ENCODE results near the gene PEAK3.

The PEAK3 gene, protein sequence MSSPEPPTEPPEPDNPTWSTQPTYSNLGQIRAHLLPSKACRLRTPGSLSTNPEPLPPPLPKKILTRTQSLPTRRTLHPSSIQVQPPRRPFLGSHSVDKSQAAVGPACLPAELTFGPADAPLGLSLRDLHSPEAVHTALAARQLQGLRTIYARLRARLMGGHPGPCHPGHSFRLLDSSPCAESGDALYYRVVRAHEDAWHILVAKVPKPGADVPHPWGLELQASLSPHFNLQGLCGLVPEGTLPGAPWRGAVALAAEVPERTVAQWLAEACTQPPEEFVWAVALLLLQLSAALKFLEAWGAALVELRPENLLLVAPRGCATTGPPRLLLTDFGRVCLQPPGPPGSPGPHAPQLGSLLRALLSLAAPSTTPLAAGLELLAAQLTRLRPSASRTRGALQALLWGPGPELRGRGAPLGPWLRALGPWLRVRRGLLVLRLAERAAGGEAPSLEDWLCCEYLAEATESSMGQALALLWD

GRCh38 chr19:2282062-2282861 lies at the start of gene PEAK3:
Gene PEAK3 (minus strand): TSS chr19:2282175. CDS start chr19:2280931, 1,244 bp downstream.
- DNase-seq (ENCODE audit: low read depth in 2 of 2): no peak

DNA sequence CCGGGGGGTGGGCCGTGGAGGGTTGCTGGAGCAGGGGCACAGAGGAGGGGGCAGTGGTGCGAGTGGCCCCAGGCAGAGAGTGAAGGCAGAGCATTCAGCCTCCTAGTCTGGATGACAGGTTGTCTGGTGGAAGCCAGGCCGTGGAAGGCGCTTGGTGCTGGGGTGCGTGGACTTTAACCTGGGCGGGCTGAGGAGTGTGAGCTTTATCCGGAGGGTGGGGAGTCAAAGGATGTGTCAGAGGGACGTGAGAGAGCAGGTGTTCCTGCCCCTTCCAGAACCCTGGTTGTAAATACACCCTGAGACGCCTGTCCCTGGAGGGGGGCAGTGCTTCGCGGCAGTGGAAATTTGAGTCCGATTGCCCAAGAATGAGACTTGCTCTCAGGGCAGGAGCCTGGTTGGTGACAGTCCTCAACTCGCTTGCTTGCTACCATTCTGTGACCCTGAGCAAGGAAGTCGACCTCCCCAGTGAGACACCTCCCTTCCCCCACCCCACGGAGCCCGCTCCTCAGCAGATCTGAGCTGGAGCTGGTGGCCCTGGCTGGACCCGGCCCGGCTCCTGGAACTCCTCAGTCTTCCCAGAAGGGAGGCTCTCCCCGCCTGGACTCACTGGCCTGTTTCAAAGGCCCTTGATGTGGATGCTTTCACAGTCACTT lies 48.8 kb upstream of the PEAK3 start:
- DNase-seq (ENCODE audit: low read depth in 2 of 2): no peak

GRCh38 chr19:2330255-2330631 lies 48.3 kb upstream of the PEAK3 start:
- no peak for DNase-seq (ENCODE audit: low read depth in 2 of 2)

- no peak for DNase-seq (ENCODE audit: low read depth in 2 of 2)
These were observed 47.5 kb upstream of the PEAK3 start for GRCh38 chr19:2329501-2329916.

DNA sequence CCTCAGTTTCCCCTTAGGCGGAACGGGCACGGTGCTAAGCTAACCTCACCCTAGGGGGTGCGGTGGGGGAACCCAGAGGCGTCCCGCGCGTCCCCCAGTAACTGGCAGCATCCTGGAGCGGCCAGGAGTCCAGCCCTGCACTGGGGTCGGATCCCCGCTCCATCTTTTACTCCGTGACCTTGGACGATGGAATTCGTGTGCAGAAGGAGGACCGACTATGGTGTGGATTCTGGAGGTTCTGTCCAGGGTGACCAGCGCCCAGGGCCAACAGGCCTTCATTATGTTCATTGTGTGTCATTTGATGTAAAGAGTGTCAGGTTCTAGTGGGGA lies 47.1 kb upstream of the PEAK3 start:
- DNase-seq (ENCODE audit: low read depth in 2 of 2): no peak

- DNase-seq (ENCODE audit: low read depth in 2 of 2): peak; percentile 71 to 72
These were observed 46.6 kb upstream of the PEAK3 start, which contains the start of the genes LSM7 and SPPL2B for GRCh38 chr19:2328401-2329148. Gene LSM7 (minus strand): TSS chr19:2328586. CDS start chr19:2328566, 20 bp downstream. Gene SPPL2B (plus strand): TSS chr19:2328684. CDS start chr19:2328710, 26 bp downstream.

DNA sequence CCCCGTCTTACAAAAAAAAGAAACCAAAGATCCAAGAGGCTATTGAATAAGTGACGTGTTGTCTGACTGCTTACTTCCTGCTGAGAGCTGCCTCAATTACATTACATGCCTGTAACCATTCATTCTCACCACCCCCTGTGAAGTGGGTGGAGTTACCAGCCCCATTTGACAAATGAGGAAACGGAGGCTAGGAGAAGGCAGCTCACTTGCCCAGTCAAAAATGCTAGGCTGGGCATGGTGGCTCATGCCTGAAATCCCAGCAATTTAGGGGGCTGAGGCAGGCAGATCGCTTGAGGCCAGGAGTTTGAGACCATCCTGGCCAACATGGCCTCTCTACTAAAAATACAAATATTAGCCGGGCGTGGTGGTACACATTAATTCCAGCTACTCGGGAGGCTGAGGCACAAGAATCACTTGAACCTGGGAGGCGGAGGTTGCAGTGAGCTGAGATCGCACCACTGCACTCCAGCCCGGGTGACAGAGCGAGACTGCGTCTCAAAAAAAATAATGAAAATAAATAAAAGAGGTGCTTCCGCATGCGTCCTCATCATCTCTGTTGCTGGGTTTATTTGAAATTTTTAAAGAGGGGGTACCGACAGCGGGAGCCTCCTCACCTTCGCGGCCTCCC lies 45.9 kb upstream of the PEAK3 start:
- DNase-seq (ENCODE audit: low read depth in 2 of 2): peak; percentile 52 to 56

DNA sequence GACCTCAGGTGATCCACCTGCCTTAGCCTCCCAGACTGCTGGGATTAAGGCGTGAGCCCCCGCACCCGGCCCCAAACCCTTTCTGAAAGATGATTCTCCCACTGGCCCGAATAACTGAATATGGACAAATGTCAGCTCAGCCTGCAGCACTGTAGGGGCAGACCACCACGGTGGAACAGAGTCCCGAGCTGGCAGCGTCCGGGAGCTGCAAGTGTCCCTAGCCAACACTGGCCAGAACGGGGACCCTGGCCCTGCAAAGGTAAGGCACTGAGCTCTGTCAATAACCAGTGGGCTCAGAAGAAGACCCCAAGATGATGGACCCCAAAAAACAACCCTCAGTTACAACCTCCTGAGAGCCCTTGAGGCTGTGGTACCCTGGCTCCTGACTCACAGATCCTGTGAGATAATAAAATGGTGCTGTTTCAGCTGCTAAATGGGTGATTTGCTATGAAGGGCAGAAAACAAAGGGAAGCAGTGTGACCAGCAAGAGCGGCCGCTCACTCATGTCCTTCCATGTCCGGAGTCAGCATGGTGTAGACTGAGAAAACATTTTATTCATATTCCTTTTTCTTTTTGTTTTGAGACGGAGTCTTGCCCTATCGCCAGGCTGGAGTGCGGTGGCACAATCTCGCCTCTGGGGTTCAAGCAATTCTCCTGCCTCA lies 44.9 kb upstream of the PEAK3 start:
- DNase-seq (ENCODE audit: low read depth in 2 of 2): no peak

- no peak for DNase-seq (ENCODE audit: low read depth in 2 of 2)
These were observed 43.5 kb upstream of the PEAK3 start for GRCh38 chr19:2325281-2326046.

- no peak for DNase-seq (ENCODE audit: low read depth in 2 of 2)
These were observed 42.4 kb upstream of the PEAK3 start for GRCh38 chr19:2324220-2324948.

GRCh38 chr19:2323707-2324106 lies 41.7 kb upstream of the PEAK3 start:
- DNase-seq (ENCODE audit: low read depth in 2 of 2): no peak

DNA sequence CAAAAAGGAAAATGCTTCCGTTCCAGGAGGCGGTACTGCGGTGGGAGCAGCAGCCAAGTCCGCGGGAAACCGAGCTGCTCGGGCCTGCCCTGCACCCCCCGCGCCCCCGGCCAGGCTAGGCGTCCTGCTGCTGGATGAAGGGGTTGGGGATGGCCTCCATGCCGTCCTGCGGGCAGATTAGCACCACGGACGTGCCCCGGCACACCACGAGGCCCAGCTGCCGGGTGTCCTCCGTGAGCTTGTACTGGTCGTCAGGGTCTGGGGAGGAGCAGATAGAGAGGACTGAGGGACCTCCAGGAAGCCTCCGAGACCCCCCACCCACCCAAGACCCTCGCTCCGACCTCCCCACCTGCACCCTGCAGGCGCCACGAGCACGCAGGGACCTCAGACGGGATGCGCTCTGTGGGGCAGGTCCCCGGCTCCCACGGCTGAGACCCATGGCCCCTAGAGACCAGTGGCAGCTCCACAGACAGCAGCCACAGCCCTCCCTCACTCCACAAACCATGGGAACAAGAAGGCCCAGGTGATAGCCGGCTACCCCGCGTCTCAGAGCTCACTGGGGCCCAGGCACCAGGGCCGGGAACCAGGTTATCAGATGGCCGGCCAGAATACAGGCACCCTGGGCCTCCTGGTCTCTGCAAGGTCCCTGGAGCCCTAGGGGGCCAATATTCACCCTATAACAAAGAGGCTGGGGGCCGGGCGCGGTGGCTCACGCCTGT lies 39.7 kb upstream of the PEAK3 start:
- no peak for DNase-seq (ENCODE audit: low read depth in 2 of 2)

- no peak for DNase-seq (ENCODE audit: low read depth in 2 of 2)
These were observed 39.0 kb upstream of the PEAK3 start for GRCh38 chr19:2320939-2321338.

DNA sequence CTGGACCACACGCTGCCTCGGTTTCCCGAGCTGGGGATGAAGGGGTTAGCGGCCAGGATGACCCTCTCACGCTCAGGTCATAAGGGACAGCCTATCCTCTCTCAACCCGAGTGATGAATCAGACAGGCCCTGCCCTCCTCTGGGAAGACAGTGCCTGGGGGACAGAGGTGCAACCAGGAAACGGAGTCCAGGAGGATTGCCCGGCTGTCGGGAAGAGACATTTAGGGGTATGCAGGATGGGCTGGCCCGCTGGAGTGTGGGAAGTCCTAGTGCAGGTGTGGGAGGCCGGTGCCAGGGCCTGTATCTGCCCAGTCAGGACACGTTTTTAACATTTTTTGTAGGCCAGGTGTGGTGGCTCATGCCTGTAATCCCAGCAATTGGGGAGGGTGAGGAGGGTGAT lies 38.1 kb upstream of the PEAK3 start:
- DNase-seq (ENCODE audit: low read depth in 2 of 2): no peak

- no peak for DNase-seq (ENCODE audit: low read depth in 2 of 2)
These were observed 37.6 kb upstream of the PEAK3 start for GRCh38 chr19:2319551-2319950.

DNA sequence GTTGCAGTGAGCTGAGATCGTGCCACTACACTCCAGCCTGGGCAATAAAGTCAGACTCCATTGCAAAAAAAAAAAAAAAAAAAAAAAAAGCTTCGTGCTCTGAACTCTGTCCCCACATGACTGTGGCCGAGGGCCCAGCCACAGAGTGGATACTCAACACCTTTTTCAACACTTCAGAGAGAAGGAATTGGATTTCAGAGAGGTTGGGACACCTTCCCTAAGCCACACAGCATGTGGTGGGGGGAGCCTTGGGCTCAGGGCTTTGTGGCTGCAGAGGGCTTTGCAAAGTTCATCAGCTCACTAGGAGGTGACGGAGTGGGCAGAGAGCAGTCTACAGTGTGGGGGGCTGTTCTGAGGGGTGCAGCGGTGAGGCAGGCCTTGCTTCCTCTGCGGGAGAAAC lies 36.9 kb upstream of the PEAK3 start:
- DNase-seq (ENCODE audit: low read depth in 2 of 2): no peak

- DNase-seq (ENCODE audit: low read depth in 2 of 2): no peak
These were observed 35.8 kb upstream of the PEAK3 start for GRCh38 chr19:2317756-2318155.

- no peak for DNase-seq (ENCODE audit: low read depth in 2 of 2)
These were observed 35.3 kb upstream of the PEAK3 start for GRCh38 chr19:2317300-2317699.

All from fibroblast of skin of left quadriceps (primary cell).